ENCODE measurements around the gene AAR2.

AAR2 gene

DNA sequence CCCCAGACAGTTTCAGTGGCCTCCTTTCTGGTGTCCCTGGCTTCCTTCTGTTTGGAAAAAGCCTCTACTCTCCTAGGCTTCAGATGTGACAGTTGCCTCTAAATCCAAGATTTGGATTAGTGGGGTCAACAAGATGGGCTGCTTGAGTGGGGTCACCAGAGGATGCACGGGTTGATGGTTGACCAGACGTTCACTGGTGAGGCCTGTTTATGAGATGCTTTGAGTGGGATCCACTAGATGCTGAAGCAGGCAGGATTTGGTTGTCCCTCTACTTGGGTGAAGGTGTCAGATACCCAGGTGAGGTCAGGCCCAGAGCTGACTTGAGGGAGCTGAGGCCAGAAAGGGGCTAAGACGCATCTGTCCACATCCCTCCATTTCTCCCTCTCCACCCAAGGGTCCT is 61.8 kb downstream of the AAR2 start:
- Histone ChIP-seq H3K9me3 (ENCODE audit: control insufficient read depth, insufficient read depth, low read length) (no peaks in the 10 kb centered on the region), H4K20me1 (ENCODE audit: control insufficient read depth, insufficient read depth, low read depth, low read length) (no peaks in the 10 kb centered on the region), H3F3A (ENCODE audit: control insufficient read depth, insufficient read depth) (no peaks in the 10 kb centered on the region), H3K36me3 (ENCODE audit: control insufficient read depth, low read length) (no peaks in the 10 kb centered on the region), H3K27ac (ENCODE audit: low read depth, low read length) (no peak overlapping the region), H3K4me3 (ENCODE audit: low read length) (no peak overlapping the region), H3K9me2 (replicated peaks; ENCODE audit: control insufficient read depth, low read length) (no peaks in the 10 kb centered on the region), H3K4me2 (ENCODE audit: low read length) (no peak overlapping the region), H3K4me1 (ENCODE audit: control insufficient read depth, low read length) (no peaks in the 10 kb centered on the region), H3K79me2 (ENCODE audit: control insufficient read depth, low read length) (no peaks in the 10 kb centered on the region), H3K27me3 (ENCODE audit: control insufficient read depth, low read length) (peaks cover 14% of the 10 kb centered on the region)
- TF ChIP-seq, protein P1, sequence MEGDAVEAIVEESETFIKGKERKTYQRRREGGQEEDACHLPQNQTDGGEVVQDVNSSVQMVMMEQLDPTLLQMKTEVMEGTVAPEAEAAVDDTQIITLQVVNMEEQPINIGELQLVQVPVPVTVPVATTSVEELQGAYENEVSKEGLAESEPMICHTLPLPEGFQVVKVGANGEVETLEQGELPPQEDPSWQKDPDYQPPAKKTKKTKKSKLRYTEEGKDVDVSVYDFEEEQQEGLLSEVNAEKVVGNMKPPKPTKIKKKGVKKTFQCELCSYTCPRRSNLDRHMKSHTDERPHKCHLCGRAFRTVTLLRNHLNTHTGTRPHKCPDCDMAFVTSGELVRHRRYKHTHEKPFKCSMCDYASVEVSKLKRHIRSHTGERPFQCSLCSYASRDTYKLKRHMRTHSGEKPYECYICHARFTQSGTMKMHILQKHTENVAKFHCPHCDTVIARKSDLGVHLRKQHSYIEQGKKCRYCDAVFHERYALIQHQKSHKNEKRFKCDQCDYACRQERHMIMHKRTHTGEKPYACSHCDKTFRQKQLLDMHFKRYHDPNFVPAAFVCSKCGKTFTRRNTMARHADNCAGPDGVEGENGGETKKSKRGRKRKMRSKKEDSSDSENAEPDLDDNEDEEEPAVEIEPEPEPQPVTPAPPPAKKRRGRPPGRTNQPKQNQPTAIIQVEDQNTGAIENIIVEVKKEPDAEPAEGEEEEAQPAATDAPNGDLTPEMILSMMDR (IDR thresholded peaks at IDR 0.05; ENCODE audit: low read depth, low read length, poor library complexity, severe bottlenecking): no peak
- TF ChIP-seq EZH2phosphoT487 (IDR thresholded peaks at IDR 0.05; ENCODE audit: borderline replicate concordance, low read length): no peak

DNA sequence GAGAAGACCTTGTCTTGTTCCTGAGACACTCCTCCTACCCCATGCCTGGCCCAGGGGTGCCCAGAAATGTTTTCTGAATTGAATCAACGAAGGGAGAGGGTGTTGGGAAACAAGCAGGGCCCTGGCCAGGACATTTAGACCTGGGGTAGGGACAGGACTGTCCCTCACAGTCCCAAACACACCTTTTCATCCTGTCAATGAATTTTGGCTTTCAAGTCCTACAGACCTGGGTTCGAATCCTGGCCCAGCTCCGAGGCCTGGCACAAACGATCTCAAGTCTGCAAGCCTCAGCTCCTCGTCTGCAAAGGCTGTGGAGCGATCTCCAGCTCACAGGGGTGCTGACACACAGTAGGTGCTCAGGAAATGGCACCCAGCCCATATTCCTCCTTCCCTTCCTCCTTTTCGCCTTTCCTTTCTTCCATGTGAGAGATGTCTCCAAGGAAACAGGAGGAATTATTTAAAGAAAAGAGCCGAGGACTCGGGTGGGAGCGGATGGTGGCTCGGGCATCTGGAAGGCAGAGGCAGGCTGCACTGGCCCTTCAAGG is 62.6 kb downstream of the AAR2 start:
- no peak for TF ChIP-seq EZH2phosphoT487 (IDR thresholded peaks at IDR 0.05; ENCODE audit: borderline replicate concordance, low read length)
- TF ChIP-seq, protein P1 (IDR thresholded peaks at IDR 0.05; ENCODE audit: low read depth, low read length, poor library complexity, severe bottlenecking): no peak

GRCh38 chr20:36299459-36299858 is 63.2 kb downstream of the AAR2 start:
- Histone ChIP-seq H3K79me2 (ENCODE audit: control insufficient read depth, low read length) (no peaks in the 10 kb centered on the region), H3K9me2 (replicated peaks; ENCODE audit: control insufficient read depth, low read length) (no peaks in the 10 kb centered on the region), H3K27ac (ENCODE audit: low read depth, low read length) (no peak overlapping the region), H3K9me3 (ENCODE audit: control insufficient read depth, insufficient read depth, low read length) (no peaks in the 10 kb centered on the region), H3K4me2 (ENCODE audit: low read length) (no peak overlapping the region), H3K27me3 (ENCODE audit: control insufficient read depth, low read length) (peaks cover 23% of the 10 kb centered on the region), H3K36me3 (ENCODE audit: control insufficient read depth, low read length) (no peaks in the 10 kb centered on the region), H3K4me1 (ENCODE audit: control insufficient read depth, low read length) (no peaks in the 10 kb centered on the region), H3F3A (ENCODE audit: control insufficient read depth, insufficient read depth) (peaks cover under 1% of the 10 kb centered on the region; the same call in 1 of the 2 replicates), H4K20me1 (ENCODE audit: control insufficient read depth, insufficient read depth, low read depth, low read length) (no peaks in the 10 kb centered on the region), H3K4me3 (ENCODE audit: low read length) (no peak overlapping the region)
- TF ChIP-seq, protein P1 (IDR thresholded peaks at IDR 0.05; ENCODE audit: low read depth, low read length, poor library complexity, severe bottlenecking): no peak
- TF ChIP-seq EZH2phosphoT487 (IDR thresholded peaks at IDR 0.05; ENCODE audit: borderline replicate concordance, low read length): no peak

More for the DNA sequence above, 62.6 kb downstream of the AAR2 start:
- H3K27ac ChIP-seq (ENCODE audit: low read depth, low read length): no peak overlapping the region
- H3K9me2 ChIP-seq (replicated peaks; ENCODE audit: control insufficient read depth, low read length): no peaks in the 10 kb centered on the region
- no peaks in the 10 kb centered on the region for H3K36me3 ChIP-seq (ENCODE audit: control insufficient read depth, low read length)
- no peaks in the 10 kb centered on the region for H3K79me2 ChIP-seq (ENCODE audit: control insufficient read depth, low read length)
- H3K4me3 ChIP-seq (ENCODE audit: low read length): no peak overlapping the region
- H3K9me3 ChIP-seq (ENCODE audit: control insufficient read depth, insufficient read depth, low read length): no peaks in the 10 kb centered on the region
- H4K20me1 ChIP-seq (ENCODE audit: control insufficient read depth, insufficient read depth, low read depth, low read length): no peaks in the 10 kb centered on the region
- no peaks in the 10 kb centered on the region for H3F3A ChIP-seq (ENCODE audit: control insufficient read depth, insufficient read depth)
- peaks cover 21% of the 10 kb centered on the region for H3K27me3 ChIP-seq (ENCODE audit: control insufficient read depth, low read length)
- no peaks in the 10 kb centered on the region for H3K4me1 ChIP-seq (ENCODE audit: control insufficient read depth, low read length)
- H3K4me2 ChIP-seq (ENCODE audit: low read length): no peak overlapping the region

All from DOHH2 (cell line).